K562 (cell line): ENCODE results near the gene TP73. TPM values are rescaled to one million over a fixed set of nuclear protein-coding genes. Genes with fewer than 3 reads are reported as not detected.

ENCODE experiments used
- DLX4 ChIP-seq: fragments of 250-450 bp; sonication (Bioruptor Pico); IDR thresholded peaks from 2 replicates; pipeline ENCODE4 v1.6.1; 2021; ENCODE audit warnings: mild to moderate bottlenecking
- EHMT2 ChIP-seq: fragments of 450-650 bp; IDR thresholded peaks from 2 replicates; pipeline ENCODE4 v1.6.1; 2018; ENCODE audit warnings: antibody characterized with exemption
- ELK3 ChIP-seq: fragments of 450-650 bp; formaldehyde crosslinking; IDR thresholded peaks from 2 replicates; pipeline ENCODE4 v1.4.0; 2020; ENCODE audit warnings: mild to moderate bottlenecking
- GMEB1 ChIP-seq: fragments of 250-450 bp; sonication (Bioruptor Pico); IDR thresholded peaks from 2 replicates; pipeline ENCODE4 v1.4.0; 2020; ENCODE audit warnings: mild to moderate bottlenecking
- HCFC1 ChIP-seq: IDR thresholded peaks from 2 replicates; pipeline ENCODE4 v1.6.1; 2012; ENCODE audit warnings: low read depth, low read length, improper control_type of control experiment
- ILF3 ChIP-seq: fragments of 450-650 bp; IDR thresholded peaks from 2 replicates; pipeline ENCODE4 v1.6.1; 2018; ENCODE audit warnings: antibody characterized with exemption, mild to moderate bottlenecking, moderate library complexity, borderline replicate concordance
- MCM3 ChIP-seq: fragments of 450-650 bp; IDR thresholded peaks from 2 replicates; pipeline ENCODE4 v1.6.1; 2016
- MLLT1 ChIP-seq, 2 experiments: fragments of 450-650 bp; IDR thresholded peaks; 2 replicates each; pipeline ENCODE4 v1.6.1; 2016
- PHF20 ChIP-seq: fragments of 450-650 bp; IDR thresholded peaks from 2 replicates; pipeline ENCODE4 v1.6.1; 2018; ENCODE audit not compliant: partially characterized antibody
- PKNOX1 ChIP-seq: fragments of 450-650 bp; IDR thresholded peaks from 2 replicates; pipeline ENCODE4 v1.6.1; 2016
- TFAP4 ChIP-seq: sonication (generic); formaldehyde crosslinking; IDR thresholded peaks from 2 replicates; pipeline ENCODE4 v1.8.0; 2022; ENCODE audit warnings: missing genetic modification reagents, mild to moderate bottlenecking, moderate library complexity, borderline replicate concordance
- TRIM24 ChIP-seq, 2 experiments: fragments of 450-650 bp; IDR thresholded peaks; 2 replicates each; pipeline ENCODE4 v1.6.1; 2016
- ZBTB33 ChIP-seq: sonication (generic); formaldehyde crosslinking; IDR thresholded peaks from 2 replicates; pipeline ENCODE4 v1.8.1; 2023; ENCODE audit warnings: mild to moderate bottlenecking, missing genetic modification reagents
- ZNF280A ChIP-seq: fragments of 450-650 bp; IDR thresholded peaks from 2 replicates; pipeline ENCODE4 v1.6.1; 2018; ENCODE audit warnings: mild to moderate bottlenecking, low read depth; ENCODE audit not compliant: partially characterized antibody
- polyA plus RNA-seq, 8 experiments: library from polyadenylated mRNA; depleted of rRNA in 4 of 8; stranded (reverse) in 5 of 8; unstranded in 3 of 8; fragments of >200 nt; fragmentation: Nextera tagmentation in 2 of 8; fragmentation: Illumina TruSeq in 1 of 8; extraction: Ambion mirVana in 2 of 8; extraction: Trizol in 1 of 8; gene quantifications; 2 replicates each; pipeline versions ENCODE4 v1.2.1 to v1.2.3, GENCODE V29; 2011 to 2014; ENCODE audit warnings: inconsistent platforms in 1 of 8, missing spikeins in 1 of 8
- total RNA-seq, 7 experiments: library from RNA; depleted of rRNA in 6 of 7; stranded (reverse); fragments of >200 nt in 6 of 7; fragmentation: Illumina TruSeq in 2 of 7; extraction: Trizol in 2 of 7; gene quantifications; 2 replicates each; pipeline versions ENCODE4 v1.2.1 to v1.2.3, GENCODE V29; 2011 to 2021; ENCODE audit warnings: low replicate concordance in 1 of 7

Gene TP73
- total and polyA plus RNA-seq, 9 of the 15 experiments (the other 6 are each of a cell fraction or from before 2014, with no cell fraction given): 0.07 to 1.6 (median 0.40) TPM; not detected in 2

GRCh38 chr1:3604997-3605823 is 47.1 kb upstream of the TP73 start (continued):
- TF ChIP-seq ZBTB33 (no peak), TFAP4 (CRISPR knock-in tag) (no peak), HCFC1 (no peak), PKNOX1 (peak; percentile 25; the same call in 1 of the 2 replicates), ILF3 (no peak), DLX4 (CRISPR knock-in tag) (no peak), GMEB1 (CRISPR knock-in tag) (no peak), ELK3 (CRISPR knock-in tag) (no peak), PHF20 (peak; percentile 28), MLLT1 (IDR thresholded peaks at IDR 0.05) (peak in 1 of 2 experiments; percentile 65; a peak in 3 of 4 replicates), TRIM24 (IDR thresholded peaks at IDR 0.05) (peak; percentile 14 to 67; a peak in 2 of 4 replicates), ZNF280A (peak; percentile 8), MCM3 (0 out of 2 replicates have a peak, but pooled peaks have one; percentile 34), EHMT2 (peak; percentile 38; the same call in 1 of the 2 replicates)
